ENCODE results near the gene SUSD4.
"Not testable (repeated sequence)": the region's sequence is repeated elsewhere in the genome, so short reads cannot be mapped to it uniquely, and the experiment has no call there.

SUSD4 gene, protein sequence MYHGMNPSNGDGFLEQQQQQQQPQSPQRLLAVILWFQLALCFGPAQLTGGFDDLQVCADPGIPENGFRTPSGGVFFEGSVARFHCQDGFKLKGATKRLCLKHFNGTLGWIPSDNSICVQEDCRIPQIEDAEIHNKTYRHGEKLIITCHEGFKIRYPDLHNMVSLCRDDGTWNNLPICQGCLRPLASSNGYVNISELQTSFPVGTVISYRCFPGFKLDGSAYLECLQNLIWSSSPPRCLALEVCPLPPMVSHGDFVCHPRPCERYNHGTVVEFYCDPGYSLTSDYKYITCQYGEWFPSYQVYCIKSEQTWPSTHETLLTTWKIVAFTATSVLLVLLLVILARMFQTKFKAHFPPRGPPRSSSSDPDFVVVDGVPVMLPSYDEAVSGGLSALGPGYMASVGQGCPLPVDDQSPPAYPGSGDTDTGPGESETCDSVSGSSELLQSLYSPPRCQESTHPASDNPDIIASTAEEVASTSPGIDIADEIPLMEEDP

GRCh38 chr1:223363856-223364684 is at the start of gene SUSD4:
SUSD4 (minus strand) TSS chr1:223364176; CDS start chr1:223363425, 751 bp downstream.
- peak; percentile 78 for DNase-seq

DNA sequence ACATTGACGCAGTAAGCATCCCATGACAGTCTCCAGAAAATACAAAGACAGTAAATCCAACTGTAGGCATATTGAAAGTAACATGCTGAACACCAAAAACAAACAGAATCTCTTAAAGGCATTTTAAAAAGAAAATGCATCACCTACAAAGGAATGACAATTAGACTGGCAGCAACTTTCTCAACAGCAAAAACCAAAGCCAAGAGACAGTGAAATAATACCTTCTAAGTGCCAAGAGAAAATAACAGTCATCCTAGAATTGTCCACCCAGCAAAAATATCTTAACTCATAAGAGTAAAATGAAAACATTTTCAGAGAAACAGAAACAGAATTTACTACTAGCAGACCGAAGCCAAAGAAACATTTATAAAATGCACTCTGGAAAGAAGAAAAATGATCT is 49.2 kb upstream of the SUSD4 start:
- no peak for DNase-seq

GRCh38 chr1:223411710-223412109 is 47.7 kb upstream of the SUSD4 start:
- no peak for DNase-seq

DNA sequence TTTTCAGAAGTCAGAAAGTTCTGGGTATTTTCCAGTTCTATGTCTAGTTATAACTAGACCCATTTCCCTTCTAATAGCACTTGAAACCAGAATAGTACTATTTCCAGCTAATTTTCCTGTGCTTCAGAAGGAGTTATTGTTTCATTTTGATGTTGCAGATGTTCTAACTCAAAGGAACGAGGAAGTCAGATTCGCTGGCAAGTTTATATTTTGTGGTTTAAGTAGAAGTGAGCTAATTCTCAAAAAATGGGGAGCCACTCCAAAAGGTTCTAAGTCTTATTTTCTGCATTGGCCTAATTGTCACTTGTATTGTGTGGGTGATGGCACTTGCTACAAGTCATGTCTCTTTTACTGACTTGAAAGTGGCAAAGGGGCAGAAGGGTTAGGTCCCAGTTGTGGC is 47.3 kb upstream of the SUSD4 start:
- DNase-seq: no peak

DNA sequence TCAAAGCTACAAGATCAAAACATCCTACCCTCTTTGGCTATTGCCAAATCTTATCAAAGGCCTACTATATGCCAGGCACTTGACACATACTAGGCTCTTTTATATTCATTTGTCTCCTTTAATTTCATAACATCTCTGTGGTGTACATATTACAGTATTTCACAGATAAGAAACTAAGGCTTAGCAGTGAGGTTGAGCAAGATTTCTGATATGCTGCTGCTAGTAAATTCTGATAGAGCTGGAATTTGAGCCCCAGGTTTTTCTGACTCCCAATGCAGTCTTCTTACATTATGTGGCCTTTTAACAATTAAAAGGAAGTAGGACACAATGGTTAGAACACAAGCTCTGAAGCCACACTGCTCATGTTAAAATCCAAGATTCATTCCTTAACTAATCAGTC is 46.1 kb upstream of the SUSD4 start:
- DNase-seq: no peak

DNA sequence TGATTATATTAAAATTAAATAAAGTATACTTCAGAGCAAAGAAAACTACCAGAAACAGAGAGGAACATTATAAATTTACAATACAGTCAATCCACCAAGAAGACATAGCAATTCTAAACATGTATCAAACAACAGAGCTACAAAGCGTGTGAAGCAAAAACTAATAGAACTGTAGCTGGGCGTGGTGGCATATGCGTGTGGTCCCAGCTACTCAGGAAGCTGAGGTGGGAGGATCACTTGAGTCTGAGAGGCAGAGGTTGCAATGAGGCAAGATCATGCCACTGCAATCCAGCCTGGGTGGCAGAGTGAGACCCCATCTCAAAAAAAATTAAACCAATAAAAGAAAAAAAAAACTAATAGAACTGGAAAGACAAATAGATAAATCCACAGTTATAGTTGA is 41.5 kb upstream of the SUSD4 start:
- DNase-seq: no peak

GRCh38 chr1:223403184-223403815 is 39.3 kb upstream of the SUSD4 start:
- DNase-seq: no peak

DNA sequence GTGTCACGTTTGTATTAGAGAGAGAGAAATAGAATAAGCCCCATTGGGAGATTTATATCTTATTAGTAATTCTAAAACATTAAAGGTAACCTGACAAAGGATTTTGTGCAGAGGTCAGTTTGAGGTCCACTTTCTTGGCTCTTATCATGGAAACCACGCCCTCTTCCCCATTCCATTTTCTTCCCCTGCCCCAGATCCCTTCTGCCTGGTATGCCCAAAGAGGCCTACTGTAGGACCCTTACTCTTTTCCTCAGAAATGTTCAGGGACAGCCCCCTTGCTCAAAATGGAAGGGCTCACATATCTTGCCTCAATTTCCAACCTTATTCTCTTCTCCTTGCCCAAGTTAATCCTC is 38.8 kb upstream of the SUSD4 start:
- no peak for DNase-seq

DNA sequence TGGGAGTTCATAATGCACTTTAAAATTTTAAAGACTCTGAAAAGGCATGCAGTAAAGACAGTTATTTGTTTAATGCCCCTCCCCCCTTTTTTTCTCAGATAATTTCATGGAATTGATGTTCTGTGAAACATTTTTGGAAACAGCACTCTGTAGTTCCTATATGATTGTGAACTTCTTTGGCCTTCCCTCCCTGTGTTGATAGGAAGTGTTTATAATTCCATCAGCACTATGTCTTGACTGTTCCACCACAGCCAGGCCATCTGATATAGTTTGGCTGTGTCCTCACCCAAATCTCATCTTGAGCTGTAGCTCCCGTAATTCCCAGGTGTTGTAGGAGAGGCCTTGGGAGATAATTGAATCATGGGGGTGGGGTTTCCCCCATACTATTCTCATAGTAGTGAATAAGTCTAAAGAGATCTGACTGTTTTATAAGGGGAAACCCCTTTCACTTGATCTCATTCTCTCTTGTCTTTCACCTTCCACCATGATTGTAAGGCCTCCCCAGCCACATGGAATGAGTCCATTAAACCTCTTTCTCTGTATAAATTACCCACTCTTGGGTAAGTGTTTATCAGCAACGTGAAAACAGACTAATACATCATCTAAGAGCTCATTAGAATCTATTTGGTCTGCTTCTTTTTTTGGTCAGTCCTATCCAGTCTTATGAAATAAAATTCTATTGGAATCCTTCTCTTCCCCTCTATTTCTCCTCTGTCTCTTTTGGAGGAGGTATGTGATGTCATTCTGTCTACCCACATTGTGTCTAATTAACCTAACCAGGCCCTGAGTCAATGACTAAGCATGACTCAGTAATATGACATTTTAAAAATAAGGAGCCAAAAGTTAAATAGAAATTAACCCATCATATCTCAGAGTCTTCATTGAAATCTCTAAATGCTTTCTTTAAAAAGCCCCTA is 38.2 kb upstream of the SUSD4 start:
- DNase-seq: no peak

- DNase-seq: not testable (repeated sequence)
These were observed 35.4 kb upstream of the SUSD4 start for GRCh38 chr1:223399393-223399792.

DNA sequence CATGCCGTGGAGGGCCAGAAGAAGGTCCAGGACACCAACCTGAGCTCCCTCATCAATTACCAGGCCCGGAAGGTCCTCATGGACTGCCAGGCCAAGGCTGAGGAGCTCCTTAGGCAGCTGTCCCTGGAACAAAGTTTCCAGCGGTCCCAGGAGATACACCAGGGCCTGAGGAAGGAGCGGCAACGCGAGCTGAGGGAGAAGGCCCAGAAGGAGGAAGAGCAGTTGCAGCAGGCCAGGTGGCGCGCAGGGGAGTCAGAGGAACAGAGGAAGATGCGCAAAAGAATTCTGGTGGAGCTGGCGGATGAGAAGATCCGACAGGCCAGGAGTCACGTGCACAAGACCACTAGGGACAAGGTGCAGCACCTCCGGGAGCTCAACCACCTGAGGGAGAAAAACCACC is 30.7 kb upstream of the SUSD4 start:
- DNase-seq: no peak

DNA sequence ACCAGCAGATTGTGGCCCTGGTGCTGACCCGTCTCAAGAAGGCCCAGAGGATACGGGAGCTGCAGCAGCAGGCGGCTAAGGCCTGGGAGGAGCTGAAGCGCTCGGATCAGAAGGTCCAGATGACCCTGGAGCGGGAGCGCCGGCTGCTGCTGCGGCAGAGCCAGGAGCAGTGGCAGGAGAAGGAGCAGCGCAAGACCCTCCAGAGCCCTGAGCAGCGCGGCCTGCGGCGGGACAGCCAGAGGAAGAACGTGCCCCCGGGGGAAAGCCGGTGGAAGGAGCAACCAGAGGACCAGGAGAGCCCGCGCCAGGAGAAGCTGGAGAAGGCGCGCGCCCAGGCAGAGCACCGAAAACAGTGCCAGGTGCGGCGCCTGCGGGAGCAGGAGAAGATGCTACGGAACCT is 30.3 kb upstream of the SUSD4 start:
- no peak for DNase-seq

- DNase-seq: no peak
These were observed 29.6 kb upstream of the SUSD4 start, which contains the start of gene CCDC185 for GRCh38 chr1:223393275-223394214. CCDC185 (plus strand) TSS chr1:223393415; CDS start chr1:223393476, 61 bp downstream.

DNA sequence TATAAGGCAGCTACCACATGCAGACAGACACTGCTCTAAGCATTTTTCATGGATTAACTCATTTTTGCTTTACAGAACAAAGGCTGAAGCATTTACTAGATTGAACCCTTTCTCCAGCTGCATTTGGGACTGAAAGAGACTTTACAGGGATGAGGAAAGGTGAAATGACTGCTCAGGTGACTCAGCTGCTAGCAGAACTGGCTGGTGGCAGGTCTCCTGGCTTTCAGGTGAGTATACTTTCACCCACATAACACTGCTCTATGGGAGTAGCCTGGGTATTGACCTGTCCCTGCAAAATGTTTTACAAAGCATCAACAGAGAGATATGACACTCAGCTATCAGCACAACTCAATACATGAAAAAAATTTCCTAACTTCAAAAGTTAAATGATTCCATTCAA is 26.6 kb upstream of the SUSD4 start:
- no peak for DNase-seq

DNA sequence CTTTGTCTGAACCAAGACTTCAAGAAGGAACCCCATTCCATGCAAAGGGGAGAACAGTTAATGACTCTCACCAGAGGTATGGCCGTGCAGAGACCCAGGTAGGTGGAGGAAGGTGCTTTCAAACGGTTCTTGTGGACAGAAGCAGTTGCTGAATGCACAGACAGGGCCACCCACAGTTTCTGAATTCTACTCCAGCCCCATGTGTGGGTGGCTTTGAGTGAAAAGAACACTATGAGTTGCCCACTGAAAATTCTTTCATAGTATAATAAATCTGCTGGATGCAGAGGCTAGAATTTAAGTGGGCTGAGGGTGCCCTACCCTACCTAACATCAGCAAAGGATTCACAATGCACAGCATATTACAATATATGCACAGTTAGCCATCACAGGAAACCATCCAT is 22.0 kb upstream of the SUSD4 start:
- no peak for DNase-seq

DNA sequence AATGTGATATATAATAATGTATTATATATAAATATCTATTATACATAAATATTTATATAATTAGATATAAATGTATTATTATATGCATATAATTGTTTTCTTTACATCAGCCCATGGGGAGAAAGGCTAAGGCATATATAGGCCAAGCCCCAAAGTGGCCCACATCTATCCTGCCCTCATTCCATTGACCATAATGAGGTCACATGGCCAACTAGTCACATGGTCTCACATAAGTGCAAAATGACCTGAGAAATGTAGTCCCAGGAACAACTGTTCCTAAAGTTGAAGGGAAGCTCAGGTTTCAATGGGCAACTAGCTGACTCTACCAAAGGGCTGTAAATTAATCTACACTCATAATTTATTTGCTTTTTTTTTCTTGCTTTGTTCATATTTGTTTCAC is 14.8 kb upstream of the SUSD4 start:
- no peak for DNase-seq

GRCh38 chr1:223374064-223374610 is 10.2 kb upstream of the SUSD4 start:
- DNase-seq: no peak

DNA sequence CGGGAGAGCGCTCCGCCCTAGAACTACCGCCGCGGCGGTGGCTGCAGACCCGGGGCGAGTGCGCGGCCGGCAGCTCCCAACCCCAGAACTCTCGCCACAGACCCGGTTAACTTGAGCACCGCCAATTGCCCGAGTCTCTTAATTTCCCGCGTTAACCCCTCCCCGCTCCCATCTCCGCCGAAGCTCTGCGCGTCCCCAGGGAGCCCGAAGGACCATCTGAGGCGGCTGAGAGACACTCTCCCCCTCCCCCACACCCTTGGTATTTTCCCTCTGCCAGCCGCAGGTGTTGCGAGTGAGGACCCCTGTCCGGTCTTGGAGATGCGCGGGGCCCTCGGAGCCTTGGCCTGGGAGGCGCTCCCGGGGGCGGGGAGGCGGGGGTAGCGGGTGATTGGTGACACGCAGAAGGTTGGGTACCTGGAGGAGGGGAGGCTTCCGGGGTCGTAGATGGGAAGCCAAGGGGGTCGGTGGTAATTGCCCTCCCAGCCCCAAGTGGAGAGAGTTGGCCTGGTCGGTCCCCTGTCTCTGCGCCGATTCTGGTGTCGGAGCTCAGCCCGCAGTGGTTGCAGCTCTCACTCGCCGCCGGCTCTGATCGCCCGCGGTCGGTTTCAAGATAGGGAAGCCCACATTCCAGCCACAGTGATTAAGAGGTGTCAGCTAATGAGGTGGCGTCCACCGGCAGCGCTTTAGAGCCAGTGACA is 858 bp upstream of the SUSD4 start:
- DNase-seq: peak; percentile 63

GRCh38 chr1:223363057-223363855 is 720 bp downstream of the SUSD4 start:
- DNase-seq: peak; percentile 67

All from activated CD8-positive, alpha-beta memory T cell treated with anti-CD3 and anti-CD28 coated beads for 24 hours (primary cell).